ENCODE data around the gene TAF1. TPM values are rescaled to one million over a fixed set of nuclear protein-coding genes. Genes with fewer than 3 reads are reported as not detected.
"Not testable (repeated sequence)": the region's sequence is repeated elsewhere in the genome, so short reads cannot be mapped to it uniquely, and the experiment has no call there.

TAF1 gene
- polyA plus RNA-seq, 1 donor (not counting 4 experiments of a cell fraction or from before 2014, with no cell fraction given), result 13.3 TPM

GRCh38 chrX:71400710-71401109, 34.6 kb downstream of the TAF1 start:
- no peak overlapping the region for H3K4me2 ChIP-seq (ENCODE audit: control insufficient read depth, extremely low read depth, insufficient read depth, low read depth, low read length)
- H3K9me3 ChIP-seq (ENCODE audit: control insufficient read depth, low read depth, low read length), result no peaks in the 10 kb centered on the region
- DNase-seq (ENCODE audit: low read depth, low spot score), result no peak
- FAIRE-seq, result no peak
- no peaks in the 10 kb centered on the region for H3K79me2 ChIP-seq (ENCODE audit: control insufficient read depth, insufficient read depth, low read length)
- H3K9ac ChIP-seq (ENCODE audit: control insufficient read depth, extremely low read depth, insufficient read depth, low read length), result no peak overlapping the region
- no peak overlapping the region for H2AFZ ChIP-seq (ENCODE audit: control insufficient read depth, low read length)
- H3K27me3 ChIP-seq (ENCODE audit: control insufficient read depth, extremely low read depth, insufficient read depth, low read length), result no peaks in the 10 kb centered on the region
- peaks cover 5 to 6% of the 10 kb centered on the region in 2 experiments for H3K36me3 ChIP-seq (ENCODE audit: control insufficient read depth in 2 of 2, extremely low read depth in 1 of 2, insufficient read depth in 2 of 2, low read length in 2 of 2)
- H3K27ac ChIP-seq (ENCODE audit: control insufficient read depth, insufficient read depth, low read length), result no peak overlapping the region
- no peaks in the 10 kb centered on the region for H3K9me1 ChIP-seq (ENCODE audit: control insufficient read depth, extremely low read depth, insufficient read depth, low read length)
- no peaks in the 10 kb centered on the region for H4K20me1 ChIP-seq (ENCODE audit: control insufficient read depth, extremely low read depth, insufficient read depth, low read length)
- dilution Hi-C loops (cut with MboI; ENCODE audit: extremely low pct_ligation_motif_present, low sequenced_read_pairs), result no loop called here
- TF ChIP-seq EZH2 (IDR thresholded peaks at IDR 0.05; ENCODE audit: low read length), result no peak
- TF ChIP-seq CTCF (optimal IDR thresholded peaks at IDR 0.05 in 1 of 3, IDR thresholded peaks at IDR 0.05 in 1 of 3, conservative IDR thresholded peaks at IDR 0.05 in 1 of 3; ENCODE audit: extremely low read depth in 1 of 3, insufficient read depth in 2 of 3, low read length in 3 of 3), result no peak
- no peaks in the 10 kb centered on the region for H3K4me1 ChIP-seq (ENCODE audit: control insufficient read depth, extremely low read depth, insufficient read depth, low read length)
- H3K4me3 ChIP-seq (ENCODE audit: control insufficient read depth in 2 of 3, extremely low read depth in 1 of 3, insufficient read depth in 2 of 3, low read depth in 1 of 3, low read length in 3 of 3), result no peak overlapping the region

- dilution Hi-C loops (cut with MboI; ENCODE audit: extremely low pct_ligation_motif_present, low sequenced_read_pairs); DNase-seq (ENCODE audit: low read depth, low spot score); H3K9ac ChIP-seq (ENCODE audit: control insufficient read depth, extremely low read depth, insufficient read depth, low read length); H3K36me3 ChIP-seq (ENCODE audit: control insufficient read depth in 2 of 2, extremely low read depth in 1 of 2, insufficient read depth in 2 of 2, low read length in 2 of 2); H3K27ac ChIP-seq (ENCODE audit: control insufficient read depth, insufficient read depth, low read length); H2AFZ ChIP-seq (ENCODE audit: control insufficient read depth, low read length); H3K4me2 ChIP-seq (ENCODE audit: control insufficient read depth, extremely low read depth, insufficient read depth, low read depth, low read length); H3K4me1 ChIP-seq (ENCODE audit: control insufficient read depth, extremely low read depth, insufficient read depth, low read length); H3K9me3 ChIP-seq (ENCODE audit: control insufficient read depth, low read depth, low read length); H3K9me1 ChIP-seq (ENCODE audit: control insufficient read depth, extremely low read depth, insufficient read depth, low read length); H4K20me1 ChIP-seq (ENCODE audit: control insufficient read depth, extremely low read depth, insufficient read depth, low read length); H3K79me2 ChIP-seq (ENCODE audit: control insufficient read depth, insufficient read depth, low read length); H3K4me3 ChIP-seq (ENCODE audit: control insufficient read depth in 2 of 3, extremely low read depth in 1 of 3, insufficient read depth in 2 of 3, low read depth in 1 of 3, low read length in 3 of 3); H3K27me3 ChIP-seq (ENCODE audit: control insufficient read depth, extremely low read depth, insufficient read depth, low read length): not testable (repeated sequence)
- FAIRE-seq, result peak; percentile 62
These were observed 50.1 kb downstream of the TAF1 start for GRCh38 chrX:71416260-71416659.

- Histone ChIP-seq H4K20me1 (ENCODE audit: control insufficient read depth, extremely low read depth, insufficient read depth, low read length) (no peaks in the 10 kb centered on the region), H3K9me3 (ENCODE audit: control insufficient read depth, low read depth, low read length) (no peaks in the 10 kb centered on the region), H3K27me3 (ENCODE audit: control insufficient read depth, extremely low read depth, insufficient read depth, low read length) (no peaks in the 10 kb centered on the region), H3K4me2 (ENCODE audit: control insufficient read depth, extremely low read depth, insufficient read depth, low read depth, low read length) (no peak overlapping the region), H3K79me2 (ENCODE audit: control insufficient read depth, insufficient read depth, low read length) (no peaks in the 10 kb centered on the region), H3K9me1 (ENCODE audit: control insufficient read depth, extremely low read depth, insufficient read depth, low read length) (no peaks in the 10 kb centered on the region), H3K4me3 (ENCODE audit: control insufficient read depth in 2 of 3, extremely low read depth in 1 of 3, insufficient read depth in 2 of 3, low read depth in 1 of 3, low read length in 3 of 3) (no peak overlapping the region), H3K9ac (ENCODE audit: control insufficient read depth, extremely low read depth, insufficient read depth, low read length) (no peak overlapping the region), H3K4me1 (ENCODE audit: control insufficient read depth, extremely low read depth, insufficient read depth, low read length) (no peaks in the 10 kb centered on the region), H2AFZ (ENCODE audit: control insufficient read depth, low read length) (no peak overlapping the region), H3K27ac (ENCODE audit: control insufficient read depth, insufficient read depth, low read length) (no peak overlapping the region), H3K36me3 (ENCODE audit: control insufficient read depth in 2 of 2, extremely low read depth in 1 of 2, insufficient read depth in 2 of 2, low read length in 2 of 2) (peaks cover 0 to 2% of the 10 kb centered on the region in 2 experiments)
- TF ChIP-seq EZH2 (IDR thresholded peaks at IDR 0.05; ENCODE audit: low read length), result no peak
- no peak for TF ChIP-seq CTCF (optimal IDR thresholded peaks at IDR 0.05 in 1 of 3, IDR thresholded peaks at IDR 0.05 in 1 of 3, conservative IDR thresholded peaks at IDR 0.05 in 1 of 3; ENCODE audit: extremely low read depth in 1 of 3, insufficient read depth in 2 of 3, low read length in 3 of 3)
- no peak for DNase-seq (ENCODE audit: low read depth, low spot score)
- no peak for FAIRE-seq
- dilution Hi-C loops (cut with MboI; ENCODE audit: extremely low pct_ligation_motif_present, low sequenced_read_pairs), result no loop called here
These were observed 54.5 kb downstream of the TAF1 start for GRCh38 chrX:71420686-71421085.
